Ascending aorta (tissue), 2 donors: ENCODE measurements around the gene CASZ1. TPM values are rescaled to one million over a fixed set of nuclear protein-coding genes. Genes with fewer than 3 reads are reported as not detected.
A peak's percentile ranks its signal among the peaks of the same experiment; 100 is the strongest.

Source experiments
- DNase-seq, 2 donors: peaks; one replicate each; pipeline ENCODE4 v3.0.0-alpha.2; 2019; ENCODE audit warnings: low spot score in 2 of 2
- H3K27ac ChIP-seq, 2 donors: fragments of 200-600 bp; sonication (generic); one replicate each; pipeline ENCODE4 v1.5.1; 2016 to 2017; ENCODE audit warnings: mild to moderate bottlenecking in 1 of 2
- H3K27me3 ChIP-seq: fragments of 200-600 bp; sonication (generic); one replicate; pipeline ENCODE4 v1.5.1; 2017
- H3K36me3 ChIP-seq, 2 donors: fragments of 200-600 bp; sonication (generic); one replicate each; pipeline ENCODE4 v1.5.1; 2016
- H3K4me1 ChIP-seq, 2 donors: fragments of 200-600 bp; sonication (generic); one replicate each; pipeline ENCODE4 v1.5.1; 2016 to 2017; ENCODE audit warnings: mild to moderate bottlenecking in 1 of 2
- H3K4me3 ChIP-seq, 2 donors: fragments of 200-600 bp; sonication (generic); one replicate each; pipeline ENCODE4 v1.5.1; 2016 to 2017; ENCODE audit warnings: mild to moderate bottlenecking in 1 of 2
- H3K9me3 ChIP-seq, 2 donors: fragments of 200-600 bp; sonication (generic); one replicate each; pipeline ENCODE4 v1.5.1; 2016
- intact Hi-C: fragments of 100-400 bp; cut with DNase I; formaldehyde crosslinking; loops from one replicate; pipeline ENCODE4 v1.15.1; 2023
- total RNA-seq: library from RNA; depleted of rRNA; stranded (reverse); fragments of >200 nt; gene quantifications from one replicate; pipeline ENCODE4 v1.1.0, GENCODE V29; 2016
- TF ChIP-seq, protein P1 (sequence below), 3 experiments: fragments of 200-600 bp in 2 of 3; fragments of 450-650 bp in 1 of 3; sonication (generic) in 2 of 3; IDR thresholded peaks; one replicate each; pipeline ENCODE4 v1.5.1; 2016 to 2019; ENCODE audit warnings: antibody characterized with exemption in 3 of 3, mild to moderate bottlenecking in 1 of 3, moderate library complexity in 1 of 3

Gene CASZ1
- total RNA-seq, 1 donor from 2014 or later, result 25.8 TPM

DNA sequence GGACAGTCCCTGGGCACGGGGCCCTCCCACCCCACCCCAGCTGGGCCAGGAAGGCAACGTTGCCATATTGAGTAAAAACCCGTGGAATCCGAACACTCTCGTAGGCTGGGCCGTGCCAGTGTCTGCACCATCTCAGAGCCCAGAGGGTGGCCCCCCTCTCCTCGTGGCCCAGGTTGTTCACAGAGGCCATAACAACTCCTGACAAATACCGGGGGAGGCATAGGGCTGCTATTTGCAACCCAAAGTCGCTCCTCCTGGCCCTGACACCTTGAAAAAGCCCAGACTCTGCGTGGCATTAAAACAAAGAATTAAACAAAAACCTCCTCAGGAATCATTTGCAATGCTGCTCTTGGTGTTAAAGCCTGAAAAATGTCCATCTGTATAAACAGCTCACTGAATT lies 141.4 kb downstream of the CASZ1 start:
- intact Hi-C loops, result no loop called here
- Histone ChIP-seq H3K4me3 (no peak overlapping the region), H3K36me3 (peaks cover 69 to 81% of the 10 kb centered on the region in 2 donors), H3K27me3 (no peaks in the 10 kb centered on the region), H3K27ac (no peak overlapping the region), H3K4me1 (no peaks in the 10 kb centered on the region), H3K9me3 (no peaks in the 10 kb centered on the region)
- no peak for DNase-seq
- TF ChIP-seq, protein P1, sequence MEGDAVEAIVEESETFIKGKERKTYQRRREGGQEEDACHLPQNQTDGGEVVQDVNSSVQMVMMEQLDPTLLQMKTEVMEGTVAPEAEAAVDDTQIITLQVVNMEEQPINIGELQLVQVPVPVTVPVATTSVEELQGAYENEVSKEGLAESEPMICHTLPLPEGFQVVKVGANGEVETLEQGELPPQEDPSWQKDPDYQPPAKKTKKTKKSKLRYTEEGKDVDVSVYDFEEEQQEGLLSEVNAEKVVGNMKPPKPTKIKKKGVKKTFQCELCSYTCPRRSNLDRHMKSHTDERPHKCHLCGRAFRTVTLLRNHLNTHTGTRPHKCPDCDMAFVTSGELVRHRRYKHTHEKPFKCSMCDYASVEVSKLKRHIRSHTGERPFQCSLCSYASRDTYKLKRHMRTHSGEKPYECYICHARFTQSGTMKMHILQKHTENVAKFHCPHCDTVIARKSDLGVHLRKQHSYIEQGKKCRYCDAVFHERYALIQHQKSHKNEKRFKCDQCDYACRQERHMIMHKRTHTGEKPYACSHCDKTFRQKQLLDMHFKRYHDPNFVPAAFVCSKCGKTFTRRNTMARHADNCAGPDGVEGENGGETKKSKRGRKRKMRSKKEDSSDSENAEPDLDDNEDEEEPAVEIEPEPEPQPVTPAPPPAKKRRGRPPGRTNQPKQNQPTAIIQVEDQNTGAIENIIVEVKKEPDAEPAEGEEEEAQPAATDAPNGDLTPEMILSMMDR (IDR thresholded peaks at IDR 0.05), result no peak

DNA sequence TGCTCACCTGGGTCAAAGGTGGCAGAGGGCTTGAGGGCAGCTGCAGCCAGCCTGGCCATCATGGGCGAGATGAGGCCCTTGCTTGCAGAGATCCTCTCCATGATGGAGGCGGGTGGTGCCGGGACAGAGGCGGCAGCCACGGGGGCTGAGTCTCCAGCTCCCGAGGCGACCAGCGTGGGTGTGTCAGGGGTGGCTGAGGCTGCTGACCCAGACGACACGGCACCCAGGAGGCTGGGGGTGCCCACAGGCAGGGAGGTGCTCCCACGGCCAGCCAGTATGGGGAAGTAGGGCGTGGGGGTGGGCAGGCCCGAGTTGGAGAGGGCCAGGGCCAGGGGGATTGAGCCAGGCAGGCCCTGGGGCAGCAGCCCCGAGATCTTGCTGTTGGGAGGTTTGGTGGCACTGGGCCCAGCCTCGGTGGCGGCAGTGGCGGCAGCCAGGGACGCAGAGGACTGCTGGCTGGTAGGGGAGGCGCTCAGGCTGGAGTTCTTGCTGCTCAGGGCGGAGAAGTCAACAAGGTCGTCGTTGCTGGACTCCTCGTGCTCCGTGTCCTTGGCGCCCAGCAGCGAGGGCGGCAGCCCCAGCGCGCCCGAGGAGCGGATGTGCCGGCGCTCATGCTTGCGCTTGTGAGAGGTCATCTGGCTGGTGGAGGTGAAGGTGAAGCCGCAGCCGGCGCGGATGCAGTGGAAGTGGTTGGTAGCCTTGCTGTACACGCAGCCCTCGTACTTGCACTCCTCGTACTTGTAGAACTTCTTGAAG lies 142.9 kb downstream of the CASZ1 start:
- TF ChIP-seq, protein P1 (IDR thresholded peaks at IDR 0.05), result no peak
- H3K9me3 ChIP-seq, result no peaks in the 10 kb centered on the region
- H3K27ac ChIP-seq, result no peak overlapping the region
- DNase-seq, result no peak
- no peaks in the 10 kb centered on the region for H3K4me1 ChIP-seq
- intact Hi-C loops, result no loop called here
- H3K27me3 ChIP-seq, result no peaks in the 10 kb centered on the region
- H3K4me3 ChIP-seq, result no peak overlapping the region
- peaks cover 63 to 77% of the 10 kb centered on the region in 2 donors for H3K36me3 ChIP-seq

DNA sequence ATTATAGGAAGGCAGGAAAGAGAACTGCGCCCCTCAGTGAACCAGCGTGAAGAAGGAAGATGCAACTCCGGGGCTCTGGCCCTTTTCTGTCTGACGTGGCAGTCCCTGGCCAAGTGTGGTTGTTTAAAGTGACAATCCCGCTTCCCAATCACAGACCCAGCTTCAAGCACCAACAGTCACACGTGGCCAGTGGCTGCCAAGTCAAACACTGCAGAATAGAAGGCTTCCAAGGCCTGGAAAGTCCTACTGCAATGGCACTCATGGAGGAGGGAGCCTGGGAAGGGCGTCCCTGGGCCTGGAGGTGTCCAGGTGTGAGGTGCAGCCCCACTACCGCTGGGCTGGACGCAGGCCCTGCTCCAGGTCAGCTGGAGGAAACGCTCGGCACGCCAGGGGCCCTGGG lies 143.8 kb downstream of the CASZ1 start:
- Histone ChIP-seq H3K36me3 (peaks cover 65 to 79% of the 10 kb centered on the region in 2 donors), H3K27ac (no peak overlapping the region), H3K9me3 (no peaks in the 10 kb centered on the region), H3K4me3 (no peak overlapping the region), H3K27me3 (no peaks in the 10 kb centered on the region), H3K4me1 (no peaks in the 10 kb centered on the region)
- no peak for DNase-seq
- TF ChIP-seq, protein P1 (IDR thresholded peaks at IDR 0.05), result no peak
- intact Hi-C loops, result no loop called here

DNA sequence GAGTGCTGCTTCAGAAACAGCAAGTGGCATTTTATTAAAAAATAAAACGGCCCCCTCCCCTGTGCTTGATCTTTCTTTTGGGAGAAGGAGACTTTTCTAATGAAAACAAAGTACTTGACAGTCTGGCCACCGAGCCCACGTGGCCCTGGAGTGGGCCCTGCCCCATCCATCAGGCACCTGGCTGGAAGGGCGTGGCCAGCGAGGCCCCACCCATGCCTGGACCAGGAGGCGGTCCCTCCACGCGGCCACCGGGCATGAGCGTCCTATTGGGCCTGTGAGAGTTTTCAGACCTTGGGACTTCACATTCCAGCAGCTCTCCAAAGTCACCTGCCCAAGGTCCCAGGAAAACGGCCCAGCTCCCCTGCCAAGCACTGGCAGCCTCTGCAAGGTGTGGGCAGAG lies 144.7 kb downstream of the CASZ1 start:
- H3K36me3 ChIP-seq, result peaks cover 69 to 82% of the 10 kb centered on the region in 2 donors
- DNase-seq, result no peak
- TF ChIP-seq, protein P1 (IDR thresholded peaks at IDR 0.05), result no peak
- H3K4me3 ChIP-seq, result no peak overlapping the region
- H3K9me3 ChIP-seq, result no peaks in the 10 kb centered on the region
- H3K27me3 ChIP-seq, result no peaks in the 10 kb centered on the region
- intact Hi-C loops, result no loop called here
- H3K4me1 ChIP-seq, result no peaks in the 10 kb centered on the region
- peak overlapping the region in 1 of 2 donors; percentile 14 for H3K27ac ChIP-seq

DNA sequence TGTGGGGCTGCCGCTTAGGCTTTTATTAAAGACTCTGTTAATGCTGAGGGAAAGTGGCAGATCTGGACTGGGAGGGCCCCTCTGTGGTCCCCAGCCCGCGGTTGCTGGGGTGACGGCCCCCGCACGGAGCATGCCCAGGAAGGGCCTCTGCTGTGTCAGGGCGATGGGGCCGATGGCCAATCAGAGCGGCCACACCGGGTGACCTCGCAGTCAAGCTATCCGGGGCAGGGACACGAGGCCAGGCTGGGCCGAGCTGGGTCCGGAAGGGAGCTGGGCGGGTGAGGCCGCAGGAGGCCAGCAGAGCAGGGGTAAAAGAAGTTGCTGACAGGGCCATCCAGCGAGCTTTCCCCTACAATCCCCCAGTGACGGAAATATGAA lies 145.1 kb downstream of the CASZ1 start:
- H3K4me1 ChIP-seq, result no peaks in the 10 kb centered on the region
- intact Hi-C loops, result no loop called here
- H3K36me3 ChIP-seq, result peaks cover 69 to 79% of the 10 kb centered on the region in 2 donors
- DNase-seq, result no peak
- TF ChIP-seq, protein P1 (IDR thresholded peaks at IDR 0.05), result no peak
- no peaks in the 10 kb centered on the region for H3K27me3 ChIP-seq
- no peak overlapping the region for H3K27ac ChIP-seq
- no peak overlapping the region for H3K4me3 ChIP-seq
- no peaks in the 10 kb centered on the region for H3K9me3 ChIP-seq
